Renal cortex interstitium (tissue), 11 donors: ENCODE data around the gene SRRM2. TPM values are rescaled to one million over a fixed set of nuclear protein-coding genes. Genes with fewer than 3 reads are reported as not detected.
A peak's percentile ranks its signal among the peaks of the same experiment; 100 is the strongest.

Experiments
- DNase-seq, 11 donors: peaks; one replicate each; pipeline ENCODE4 v3.0.0-alpha.2; 2013; ENCODE audit warnings: low read depth in 9 of 11, low spot score in 4 of 11; ENCODE audit errors: extremely low read depth in 1 of 11
- polyA plus RNA-seq, 3 donors: library from polyadenylated mRNA; unstranded; fragments of 120-200 nt; gene quantifications; one replicate each; pipeline ENCODE4 v1.2.1, GENCODE V29; 2013; ENCODE audit not compliant: insufficient read length in 3 of 3

SRRM2 gene
- polyA plus RNA-seq, 3 donors, result 619 to 902 (median 689) TPM

DNA sequence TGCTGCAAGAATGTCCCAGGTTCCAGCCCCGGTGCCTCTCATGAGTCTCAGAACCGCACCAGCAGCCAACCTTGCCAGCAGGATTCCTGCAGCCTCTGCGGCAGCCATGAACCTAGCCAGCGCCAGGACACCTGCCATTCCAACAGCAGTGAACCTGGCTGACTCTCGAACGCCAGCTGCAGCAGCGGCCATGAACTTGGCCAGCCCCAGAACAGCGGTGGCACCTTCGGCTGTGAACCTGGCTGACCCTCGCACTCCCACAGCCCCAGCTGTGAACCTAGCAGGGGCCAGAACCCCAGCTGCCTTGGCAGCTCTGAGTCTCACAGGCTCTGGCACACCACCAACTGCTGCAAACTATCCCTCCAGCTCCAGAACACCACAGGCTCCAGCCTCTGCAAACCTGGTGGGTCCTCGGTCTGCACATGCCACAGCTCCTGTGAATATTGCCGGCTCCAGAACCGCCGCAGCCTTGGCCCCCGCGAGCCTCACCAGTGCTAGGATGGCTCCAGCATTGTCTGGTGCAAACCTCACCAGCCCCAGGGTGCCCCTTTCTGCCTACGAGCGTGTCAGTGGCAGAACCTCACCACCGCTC lies 14.8 kb downstream of the SRRM2 start:
- no peak for DNase-seq

DNA sequence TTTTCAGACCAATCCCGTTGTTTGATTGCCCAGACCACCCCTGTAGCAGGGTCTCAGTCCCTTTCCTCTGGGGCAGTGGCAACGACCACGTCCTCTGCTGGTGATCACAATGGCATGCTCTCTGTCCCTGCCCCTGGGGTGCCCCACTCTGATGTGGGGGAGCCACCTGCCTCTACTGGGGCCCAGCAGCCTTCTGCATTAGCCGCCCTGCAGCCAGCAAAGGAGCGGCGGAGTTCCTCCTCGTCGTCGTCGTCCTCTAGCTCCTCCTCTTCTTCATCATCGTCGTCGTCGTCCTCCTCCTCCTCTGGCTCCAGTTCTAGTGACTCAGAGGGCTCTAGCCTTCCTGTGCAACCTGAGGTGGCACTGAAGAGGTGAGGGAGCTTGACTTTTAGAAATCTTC lies 15.5 kb downstream of the SRRM2 start:
- no peak for DNase-seq

DNA sequence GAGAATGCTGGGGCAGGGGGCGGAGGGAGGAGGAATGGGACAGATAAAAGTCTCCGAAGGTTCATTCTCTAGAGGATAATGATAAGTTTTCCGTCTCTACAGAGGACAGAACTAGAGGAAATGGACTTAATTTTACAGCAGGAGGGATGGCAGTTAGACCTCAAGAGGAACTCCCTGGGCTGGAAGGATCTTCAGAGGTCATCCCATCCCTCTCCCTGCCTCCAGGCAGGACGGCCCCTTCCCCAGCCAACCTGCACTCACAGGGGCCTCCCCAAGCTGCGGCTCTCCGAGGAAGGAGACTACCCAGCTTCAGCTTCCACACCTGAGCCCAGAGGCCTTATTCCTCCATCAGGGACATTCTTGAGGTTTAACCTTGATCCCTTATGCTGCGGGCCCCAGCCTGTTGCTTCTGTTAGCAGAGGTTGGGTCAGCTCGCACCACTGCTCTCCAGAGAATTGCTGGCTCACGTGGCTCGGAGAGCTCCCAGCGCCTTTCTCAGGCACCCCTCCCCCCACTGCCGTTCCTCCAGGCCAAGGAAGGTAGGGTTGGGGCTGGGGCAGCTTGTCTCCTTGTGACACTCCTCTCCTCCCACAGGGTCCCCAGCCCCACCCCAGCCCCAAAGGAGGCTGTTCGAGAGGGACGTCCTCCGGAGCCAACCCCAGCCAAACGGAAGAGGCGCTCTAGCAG lies 16.1 kb downstream of the SRRM2 start:
- DNase-seq, result no peak

DNA sequence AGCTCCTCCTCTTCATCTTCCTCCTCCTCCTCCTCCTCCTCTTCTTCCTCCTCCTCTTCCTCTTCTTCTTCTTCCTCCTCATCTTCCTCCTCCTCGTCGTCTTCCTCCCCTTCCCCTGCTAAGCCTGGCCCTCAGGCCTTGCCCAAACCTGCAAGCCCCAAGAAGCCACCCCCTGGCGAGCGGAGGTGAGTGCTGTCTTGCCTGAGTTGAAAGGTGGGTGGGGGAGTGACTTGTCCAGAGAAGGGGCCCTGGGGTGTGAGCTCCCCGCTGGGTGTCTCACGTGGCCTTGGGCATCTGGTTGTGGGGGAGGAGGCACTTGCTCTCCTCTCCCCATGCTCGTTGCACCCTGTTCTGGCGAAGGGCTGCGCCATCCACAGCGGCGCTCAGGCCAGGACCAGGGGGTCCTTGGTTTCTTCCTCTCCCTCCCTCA lies 16.7 kb downstream of the SRRM2 start:
- DNase-seq, result no peak

DNA sequence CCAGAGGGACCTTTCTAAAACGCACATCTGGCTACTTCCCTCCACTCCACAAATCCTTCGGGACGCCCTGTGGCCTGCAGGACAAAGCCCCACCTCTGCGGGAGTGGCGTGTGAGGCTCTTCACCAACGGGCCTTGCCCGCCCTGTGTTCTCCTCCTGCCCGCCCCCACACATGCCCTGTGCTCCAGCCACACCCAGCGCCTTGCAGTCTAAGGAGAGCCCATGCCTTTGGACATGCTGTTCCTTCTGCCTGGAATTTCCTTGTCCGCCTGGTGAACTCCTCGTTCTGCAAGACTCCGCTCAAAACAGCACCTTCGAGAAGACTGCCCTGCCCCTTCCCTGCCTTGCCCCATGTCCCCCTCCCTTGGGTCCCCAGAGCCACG lies 17.2 kb downstream of the SRRM2 start:
- no peak for DNase-seq

DNA sequence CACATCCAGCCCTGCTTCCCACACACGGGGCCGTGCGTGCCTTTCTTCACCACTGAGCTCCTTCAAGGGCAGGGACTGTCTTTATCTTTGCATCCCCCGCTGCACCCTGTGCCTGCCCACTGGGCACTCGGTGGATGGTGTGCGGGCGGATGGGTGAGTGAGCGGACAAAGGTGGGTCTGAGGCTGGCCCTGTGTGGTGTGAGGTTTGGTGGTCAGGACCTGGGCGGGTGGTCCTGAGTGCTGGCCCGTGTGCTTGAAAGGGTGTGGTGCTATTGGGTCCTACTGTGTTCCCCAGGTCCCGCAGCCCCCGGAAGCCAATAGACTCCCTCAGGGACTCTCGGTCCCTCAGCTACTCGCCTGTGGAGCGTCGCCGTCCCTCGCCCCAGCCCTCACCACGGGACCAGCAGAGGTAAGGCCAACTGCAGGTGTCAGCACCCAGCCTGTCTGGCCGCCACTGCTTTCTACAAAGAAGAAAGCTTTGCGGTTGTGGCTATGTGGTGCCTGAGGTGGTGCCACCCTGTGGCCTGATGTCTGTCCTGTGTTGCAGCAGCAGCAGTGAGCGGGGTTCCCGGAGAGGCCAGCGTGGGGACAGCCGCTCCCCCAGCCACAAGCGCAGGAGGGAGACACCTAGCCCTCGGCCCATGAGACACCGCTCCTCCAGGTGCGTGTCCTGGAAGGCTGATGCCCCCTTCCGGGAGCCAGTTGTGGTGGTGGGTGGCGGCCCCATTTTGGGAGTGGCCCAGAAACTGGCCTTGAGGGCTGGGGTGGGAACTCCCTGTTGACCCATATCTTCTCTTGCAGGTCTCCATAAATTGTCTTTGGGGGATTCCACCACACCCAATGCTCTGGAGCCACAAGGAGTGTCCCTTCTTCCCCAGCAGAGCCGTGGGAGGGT lies 17.9 kb downstream of the SRRM2 start:
- DNase-seq, result no peak

DNA sequence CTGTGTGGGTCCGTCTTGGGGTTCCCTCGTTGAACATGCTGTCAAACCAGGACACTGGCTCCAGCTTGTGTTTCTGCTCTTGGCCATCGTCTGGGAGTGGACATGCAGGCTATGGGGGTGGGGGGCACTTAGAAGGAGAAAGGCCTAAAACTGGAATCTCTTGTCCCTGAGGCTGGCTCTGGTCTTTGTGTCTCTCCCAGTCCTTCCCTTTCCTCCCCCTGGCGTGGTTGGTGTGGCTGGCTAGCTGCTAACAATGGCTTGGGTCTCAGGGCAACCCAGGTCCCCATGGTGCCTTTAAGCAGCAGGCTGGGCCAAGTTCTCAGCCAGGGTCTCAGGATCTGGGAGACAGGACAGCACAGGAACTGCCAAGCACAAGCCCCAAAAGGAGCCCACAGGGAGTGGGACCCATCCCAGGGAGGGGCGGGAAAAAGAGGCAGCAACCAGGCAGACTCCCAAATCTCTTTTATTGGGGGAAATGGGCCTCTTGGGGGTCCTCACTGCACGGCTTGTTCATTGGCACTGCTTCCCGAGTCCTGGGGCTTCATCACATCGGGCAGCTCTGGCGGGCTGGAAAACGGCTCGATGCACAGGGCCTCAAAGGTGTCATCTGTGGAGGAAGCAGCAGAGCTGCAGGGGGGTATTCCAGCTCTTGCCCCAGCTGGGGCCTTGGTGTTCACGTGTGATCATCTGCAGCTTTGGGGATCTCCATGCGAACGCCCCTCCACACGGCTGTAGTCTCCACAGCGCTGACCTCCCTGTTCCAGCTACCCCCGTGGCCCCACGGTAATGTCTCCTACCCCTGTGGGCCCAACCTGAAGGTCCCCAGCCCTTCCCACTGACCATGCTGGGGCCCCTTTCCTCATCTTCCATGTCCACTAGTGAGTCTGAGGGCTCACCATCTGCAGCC lies 19.3 kb downstream of the SRRM2 start:
- DNase-seq, result no peak

DNA sequence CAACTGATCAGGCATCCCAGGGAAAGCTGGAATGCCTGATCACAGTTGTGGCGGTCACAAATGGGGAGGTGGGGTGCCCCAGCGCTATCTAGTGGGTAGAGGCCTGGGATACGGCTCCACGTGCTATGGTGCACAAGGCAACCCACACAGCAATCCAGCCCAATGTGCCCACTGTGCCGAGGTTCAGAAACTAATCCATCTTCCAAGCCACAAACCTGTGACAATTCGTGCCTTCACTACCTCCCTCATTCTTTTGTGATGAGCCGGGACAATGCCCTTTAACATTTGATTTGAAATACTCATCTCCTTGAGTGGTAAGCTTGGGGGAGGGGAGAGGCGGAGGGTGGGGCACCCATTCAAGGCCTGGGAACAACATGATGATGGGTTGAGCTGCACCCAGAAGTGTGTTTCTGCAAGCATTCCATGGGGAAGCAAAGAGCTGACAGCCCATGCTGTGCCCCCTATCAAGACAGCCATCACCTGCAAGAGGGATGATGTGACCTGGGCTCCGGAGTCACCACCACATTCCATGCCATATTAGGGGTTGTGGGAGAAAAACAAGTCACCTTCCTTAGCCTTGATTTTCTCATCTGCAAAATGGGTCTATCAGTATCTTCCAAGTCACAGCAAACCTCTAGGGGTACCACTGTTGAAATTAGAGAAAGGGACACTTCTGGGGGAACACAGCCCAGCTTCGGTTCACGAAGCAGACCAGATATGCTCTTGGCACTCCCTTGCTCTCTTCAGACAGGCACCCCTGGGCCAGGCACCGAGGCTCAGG lies 20.9 kb downstream of the SRRM2 start:
- DNase-seq, result no peak

DNA sequence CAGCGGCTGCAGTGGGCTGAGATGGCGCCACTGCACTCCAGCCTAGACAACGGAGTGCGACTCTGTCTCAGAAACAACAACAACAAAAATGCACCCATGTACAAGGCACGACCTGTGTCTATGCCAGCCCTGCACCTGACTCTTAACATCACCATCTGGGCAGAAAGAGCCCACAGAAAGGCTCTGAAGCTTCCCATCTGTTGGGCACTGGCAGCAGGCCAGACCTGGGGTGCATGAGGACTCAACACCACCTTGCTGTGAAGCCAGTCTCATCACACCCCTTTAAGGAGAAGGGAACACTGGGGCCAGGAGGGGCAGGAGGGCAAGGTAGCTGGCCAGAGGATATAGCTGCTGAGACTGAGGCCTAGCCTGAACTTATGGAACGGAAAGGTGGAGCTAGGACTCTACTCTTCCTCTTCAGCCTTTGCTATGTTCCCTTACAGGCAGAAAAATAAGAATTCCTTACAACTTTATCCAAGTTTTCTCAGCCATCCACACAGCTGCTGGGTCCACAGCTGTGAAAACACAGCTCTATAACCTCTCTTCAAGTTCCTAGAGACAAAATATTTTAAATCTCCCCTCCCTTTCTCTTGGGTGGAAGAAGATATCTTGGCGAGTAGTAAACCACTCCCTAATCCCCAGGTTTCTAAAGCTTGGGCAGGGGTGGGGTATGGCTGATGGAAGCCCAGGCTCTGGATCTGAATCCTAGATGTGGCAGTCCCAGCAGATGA lies 21.9 kb downstream of the SRRM2 start:
- no peak for DNase-seq

DNA sequence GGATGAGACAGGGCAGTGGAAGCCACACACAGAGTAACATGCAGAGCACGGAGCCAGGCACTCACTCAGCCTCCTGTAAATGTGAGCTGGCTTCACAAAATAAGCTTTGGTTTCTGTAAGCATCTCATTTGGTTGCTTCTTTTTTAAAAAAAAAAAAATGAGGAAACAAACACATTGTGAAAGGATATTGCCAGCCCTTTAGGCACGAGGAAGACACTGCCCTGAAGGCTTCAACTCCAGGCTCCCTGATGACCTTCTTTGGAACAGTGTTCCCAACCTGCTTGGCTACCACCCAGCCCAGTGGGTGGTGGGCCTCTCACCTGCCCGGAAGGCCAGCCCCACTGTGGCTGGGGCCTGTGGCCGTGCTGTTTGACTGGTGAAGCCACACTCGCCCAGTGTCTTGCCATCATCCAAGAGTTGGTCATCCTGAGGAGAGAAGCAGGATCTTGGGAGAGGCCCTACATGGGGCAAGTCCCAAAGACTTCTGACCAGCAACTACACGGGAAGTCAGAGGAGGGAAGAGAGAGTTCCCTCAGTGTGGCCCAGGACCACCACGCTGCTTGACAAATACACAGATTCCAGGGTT lies 22.8 kb downstream of the SRRM2 start:
- no peak for DNase-seq

DNA sequence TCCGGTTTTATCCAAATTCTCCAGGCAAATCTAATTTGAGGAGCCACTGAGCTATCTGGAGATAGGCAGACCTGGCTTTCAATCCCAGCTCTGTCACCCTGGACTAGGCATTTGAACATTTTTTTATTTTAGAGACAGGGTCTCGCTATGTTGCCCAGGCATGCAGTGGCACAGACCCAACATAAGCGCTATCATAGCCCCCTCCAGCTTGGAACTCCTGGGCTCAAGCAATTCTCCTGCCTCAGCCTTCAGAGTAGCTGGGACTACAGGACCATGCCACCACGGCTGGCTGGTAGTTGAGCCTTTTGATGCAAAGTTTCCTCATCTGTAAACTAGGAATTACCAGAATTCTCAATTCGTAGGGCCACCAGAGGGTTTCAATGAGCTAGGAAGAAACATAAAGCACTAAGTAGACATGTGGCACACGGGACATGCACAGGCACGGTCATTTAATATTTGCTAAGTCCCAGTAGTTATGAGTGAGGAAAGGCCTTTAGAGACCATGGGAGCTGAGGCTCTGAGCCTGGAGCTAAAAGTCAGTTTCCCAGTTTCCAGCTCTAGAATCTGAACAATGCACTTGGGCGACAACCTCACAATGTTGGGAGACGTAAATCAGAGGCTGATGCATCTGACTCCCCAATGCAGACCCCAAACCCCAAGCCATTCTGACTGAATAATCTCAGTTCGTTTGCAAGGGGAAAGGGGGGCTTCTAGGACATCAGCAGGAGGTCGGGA lies 23.5 kb downstream of the SRRM2 start:
- no peak for DNase-seq

DNA sequence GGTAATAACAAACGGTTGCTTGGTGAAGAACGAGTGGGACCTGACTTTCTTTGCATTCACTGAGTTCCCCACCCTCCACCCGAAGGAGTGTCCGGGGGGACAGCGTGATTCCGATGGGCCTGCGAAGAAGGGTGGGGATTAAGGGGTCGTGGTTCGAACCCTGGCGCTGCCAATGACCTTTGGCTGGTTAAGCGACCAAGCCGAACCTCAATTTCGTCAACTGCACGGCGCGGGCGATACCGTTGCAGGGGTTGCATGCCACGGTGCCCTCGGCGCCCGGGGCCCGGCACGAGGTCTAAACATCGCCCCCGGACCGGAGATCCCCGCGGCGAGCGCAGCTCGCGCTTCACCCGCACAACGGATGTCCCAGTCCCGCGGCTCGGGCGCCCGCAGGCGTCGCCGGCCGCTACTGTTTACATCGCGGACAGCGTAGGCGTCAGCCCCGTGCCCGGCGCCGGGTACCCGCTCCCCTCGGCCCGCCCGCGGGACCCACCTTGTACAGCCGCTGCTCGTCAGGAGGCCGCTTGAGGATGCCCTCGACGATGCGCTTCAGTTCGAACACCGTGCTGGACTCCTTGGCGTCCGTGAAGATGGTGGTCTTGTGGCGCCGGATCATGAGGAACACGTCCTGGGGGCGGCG lies 24.2 kb downstream of the SRRM2 start:
- no peak for DNase-seq

DNA sequence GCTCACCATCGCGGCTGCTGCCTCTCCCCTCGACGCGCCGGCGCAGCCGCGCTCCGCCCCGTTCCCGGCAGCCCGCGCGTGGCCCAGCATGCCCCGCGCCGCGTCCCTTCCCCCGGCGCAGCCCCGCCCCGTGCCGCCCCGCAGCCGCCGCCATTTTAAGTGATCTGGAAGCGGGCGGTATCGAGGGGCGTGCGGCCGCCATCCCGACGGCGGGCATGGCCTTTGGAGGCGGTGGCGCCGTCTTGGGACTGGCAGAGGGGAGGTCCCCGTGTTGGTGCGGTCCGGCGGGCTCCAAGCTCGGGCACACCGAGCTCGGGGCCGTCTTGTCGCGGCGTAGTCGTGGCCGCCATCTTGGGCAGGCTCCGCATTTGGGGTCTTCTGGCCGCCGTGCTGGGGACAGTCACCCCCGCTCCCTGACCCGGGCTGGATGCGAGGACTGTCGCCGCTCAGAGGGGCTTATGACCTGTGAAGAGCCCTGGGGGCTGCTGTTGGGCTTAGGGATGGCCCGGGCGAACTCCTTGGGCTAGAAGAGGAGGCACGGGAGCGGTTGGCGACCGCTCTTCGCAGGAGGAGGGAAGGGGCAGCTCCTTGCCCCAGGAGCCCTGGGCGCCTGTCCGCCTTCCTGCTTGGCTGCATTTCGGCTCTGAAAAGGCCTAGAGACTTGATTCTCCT lies 24.9 kb downstream of the SRRM2 start, which contains the start of gene ELOB:
Gene ELOB, minus strand, starts transcription at position 50 of the 672 bp plus-strand sequence. Its CDS starts 41 bp downstream, at position 9.
- DNase-seq, result peak in 10 of 11 donors; percentile 72 to 88 (median 84)

DNA sequence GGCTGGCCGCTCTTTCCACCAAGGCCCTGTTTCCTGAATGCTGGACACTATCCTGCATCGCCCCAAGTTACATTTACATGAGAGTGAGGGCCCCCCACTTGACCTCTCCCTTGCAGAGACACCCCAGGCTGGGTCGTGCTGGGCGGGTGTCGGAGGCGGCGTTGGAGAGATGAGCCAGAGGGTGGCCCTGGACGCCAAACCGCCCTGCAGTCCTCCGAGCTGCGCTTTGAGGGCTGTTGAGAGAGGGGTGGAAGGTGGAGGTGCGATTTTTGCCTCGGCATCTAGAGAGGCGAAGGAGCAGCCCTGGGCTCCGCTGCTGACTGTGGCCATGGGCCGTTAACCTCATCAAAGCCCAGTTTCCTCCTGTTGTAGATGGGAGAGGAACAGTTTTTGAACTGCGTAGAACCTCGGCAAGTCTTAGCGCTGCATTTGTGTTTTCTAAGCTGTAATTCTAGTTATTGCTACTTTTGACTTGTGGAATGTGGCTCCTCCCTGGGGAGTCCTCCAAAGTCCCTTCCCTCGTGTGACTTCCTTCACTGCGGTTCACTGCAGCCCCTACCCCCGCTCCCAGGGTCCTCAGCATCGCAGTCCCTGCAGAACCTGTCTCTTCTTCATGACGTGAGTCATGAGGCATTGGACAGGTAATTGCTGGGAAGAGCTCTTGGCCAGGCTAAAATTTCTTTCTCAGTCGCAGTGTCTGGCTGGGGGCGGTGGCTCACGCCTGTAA lies 25.6 kb downstream of the SRRM2 start:
- peak in 6 of 11 donors; percentile 29 to 49 (median 36) for DNase-seq

DNA sequence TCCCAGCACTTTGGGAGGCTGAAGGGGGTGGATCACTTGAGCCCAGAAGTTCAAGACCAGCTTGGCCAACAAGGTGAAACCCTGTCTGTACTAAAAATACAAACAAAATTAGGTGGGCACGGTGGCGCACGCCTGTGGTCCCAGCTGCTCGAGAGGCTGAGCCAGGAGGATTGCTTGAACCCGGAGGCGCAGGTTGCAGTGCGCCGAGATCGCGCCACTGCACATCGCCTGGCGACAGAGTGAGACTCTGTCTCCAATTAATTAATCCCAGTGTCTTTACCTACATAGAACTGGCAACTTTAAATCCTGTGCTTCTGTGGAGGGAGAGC lies 26.2 kb downstream of the SRRM2 start:
- no peak for DNase-seq
